GM19351 (cell line): ENCODE measurements around the gene SEC11A.

ENCODE experiments used
- ATAC-seq: cut with Tn5 transposase; IDR thresholded peaks from one replicate; pipeline ENCODE4 v1.9.1; 2021; ENCODE audit warnings: mild to moderate bottlenecking, moderate library complexity; ENCODE audit not compliant: unreplicated experiment

Gene SEC11A

DNA sequence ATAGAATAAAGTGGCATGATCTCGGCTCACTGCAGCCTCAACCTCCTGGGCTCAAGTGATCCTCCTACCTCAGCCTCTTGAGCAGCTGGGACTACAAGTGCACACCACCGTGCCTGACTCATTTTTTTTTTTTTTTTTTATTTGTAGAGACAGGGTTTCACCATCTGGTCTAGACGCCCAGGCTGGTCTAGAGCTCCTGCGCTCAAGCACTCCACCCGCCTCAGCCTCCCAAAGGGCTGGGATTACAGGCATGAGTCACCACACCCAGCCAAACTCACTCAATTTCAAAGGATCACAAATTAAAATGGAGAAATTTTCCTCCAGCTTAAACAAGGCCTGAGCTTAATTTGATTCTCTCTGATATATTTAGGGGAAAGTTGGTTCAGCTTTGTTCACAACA, 30.6 kb downstream of the SEC11A start:
- no peak for ATAC-seq

DNA sequence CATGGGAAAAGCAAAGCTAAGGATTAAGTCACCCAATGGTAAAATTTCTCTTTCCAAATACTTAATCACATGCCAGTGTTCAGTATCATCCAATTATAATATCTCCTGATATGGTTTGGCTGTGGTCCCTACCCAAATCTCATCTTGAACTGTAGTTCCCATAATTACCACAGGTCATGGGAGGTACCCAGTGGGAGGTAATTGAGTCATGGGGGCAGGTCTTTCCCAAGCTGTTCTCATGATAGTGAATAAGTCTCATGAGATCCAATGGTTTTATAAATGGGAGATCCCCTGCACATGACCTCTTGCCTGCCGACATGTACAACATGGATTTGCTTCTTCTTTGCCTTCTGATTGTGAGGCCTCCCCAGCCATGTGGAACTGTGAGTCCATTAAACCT, 31.8 kb downstream of the SEC11A start:
- ATAC-seq: no peak

DNA sequence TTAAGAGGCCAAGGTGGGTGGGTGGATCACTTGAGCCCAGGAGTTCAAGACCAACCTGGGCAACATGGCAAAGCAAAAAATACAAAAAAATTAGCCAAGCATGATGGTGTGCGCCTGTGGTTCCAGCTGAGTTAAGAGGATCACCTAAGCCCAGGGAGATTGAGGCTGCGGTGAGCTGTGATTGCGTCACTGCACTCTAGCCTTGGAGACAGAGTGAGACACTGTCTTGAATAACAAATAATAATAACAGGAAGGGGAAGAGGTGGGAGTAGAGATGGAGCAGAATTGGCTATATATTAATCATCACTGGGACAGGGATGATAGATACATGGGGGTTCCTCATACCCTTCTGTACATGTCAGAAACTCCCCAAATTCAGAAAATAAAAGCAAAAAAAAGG, 34.1 kb downstream of the SEC11A start:
- peak; percentile 69 for ATAC-seq

DNA sequence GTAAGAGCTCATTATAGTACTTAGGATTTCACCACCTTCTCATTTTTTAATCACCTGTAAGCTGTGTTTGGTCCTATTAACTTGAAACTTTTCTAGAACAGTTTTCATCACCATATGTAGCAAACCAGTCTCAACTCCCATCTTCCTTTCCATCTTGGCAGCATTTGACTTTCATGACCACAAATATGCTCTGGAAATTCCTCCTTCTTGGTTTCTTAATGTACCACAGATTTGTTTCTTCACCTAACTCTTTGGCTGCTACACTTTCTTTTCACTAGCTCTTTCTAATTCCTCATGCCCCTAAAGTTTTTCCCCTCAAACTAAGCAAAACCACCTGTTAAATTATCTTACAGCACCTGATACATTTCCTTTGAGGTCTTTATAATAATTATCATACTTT, 44.7 kb downstream of the SEC11A start:
- no peak for ATAC-seq

DNA sequence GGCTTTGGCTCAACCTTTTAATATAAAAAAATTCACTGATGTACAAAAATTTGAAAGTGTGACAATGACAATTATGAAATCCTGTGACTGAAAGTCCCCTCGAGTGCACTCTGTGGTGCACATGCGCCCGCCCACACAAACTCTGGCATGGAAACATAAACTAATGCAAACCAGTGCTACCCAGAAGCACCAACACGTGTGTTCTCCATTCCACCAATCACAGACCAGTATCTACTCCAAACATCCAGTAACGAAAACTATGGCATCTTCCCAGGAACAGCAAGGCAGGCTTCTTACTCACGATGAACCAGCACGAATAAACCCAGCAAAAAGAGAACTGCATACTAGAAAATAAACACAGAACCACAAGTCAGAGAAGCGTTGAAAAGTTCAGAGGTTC, 46.2 kb downstream of the SEC11A start:
- no peak for ATAC-seq

GRCh38 chr15:84668221-84668982, 47.5 kb downstream of the SEC11A start:
- ATAC-seq: no peak

DNA sequence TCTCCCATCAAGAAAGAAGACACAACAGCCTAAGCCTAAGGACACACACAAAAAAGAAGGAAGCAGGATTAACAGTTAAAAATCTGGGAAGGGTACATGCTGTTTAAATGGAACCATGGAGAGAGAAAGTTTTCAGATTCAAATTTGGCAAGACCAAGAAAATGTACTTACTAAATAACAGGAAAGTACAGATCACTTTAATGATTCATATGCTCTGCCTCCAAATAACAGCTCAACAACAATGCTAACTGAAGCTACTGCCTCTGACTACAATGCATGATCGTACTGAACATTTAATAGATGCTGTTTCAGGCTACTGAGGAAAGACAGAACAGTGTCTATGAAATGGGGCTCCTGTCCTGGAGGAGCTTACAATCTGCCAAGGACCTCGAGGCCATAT, 49.6 kb downstream of the SEC11A start:
- no peak for ATAC-seq

DNA sequence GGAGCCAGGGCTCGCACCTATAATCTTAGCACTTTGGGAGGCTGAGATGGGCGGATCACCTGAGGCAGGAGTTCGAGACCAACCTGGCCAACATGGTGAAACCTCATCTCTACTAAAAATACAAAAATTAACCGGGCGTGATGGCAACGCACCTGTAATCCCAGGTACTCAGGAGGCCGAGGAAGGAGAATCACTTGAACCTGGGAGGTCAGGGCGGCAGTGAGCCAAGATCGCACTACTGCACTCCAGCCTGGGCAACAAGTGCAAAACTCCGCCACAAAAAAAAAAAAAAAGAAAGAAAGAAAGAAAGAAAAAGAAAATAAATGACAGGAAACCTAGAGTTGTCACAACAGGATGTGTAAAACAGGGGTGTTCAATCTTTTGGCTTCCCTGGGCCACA, 54.9 kb downstream of the SEC11A start:
- no peak for ATAC-seq

- ATAC-seq: no peak
These were observed 55.8 kb downstream of the SEC11A start for GRCh38 chr15:84659904-84660781.

GRCh38 chr15:84658788-84659411, 57.0 kb downstream of the SEC11A start:
- no peak for ATAC-seq

GRCh38 chr15:84658080-84658787, 57.7 kb downstream of the SEC11A start, which contains the start of gene NMB:
TSS of gene NMB (minus strand) at chr15:84658199. CDS start at chr15:84658152, 47 bp downstream.
- peak; percentile 55 for ATAC-seq

DNA sequence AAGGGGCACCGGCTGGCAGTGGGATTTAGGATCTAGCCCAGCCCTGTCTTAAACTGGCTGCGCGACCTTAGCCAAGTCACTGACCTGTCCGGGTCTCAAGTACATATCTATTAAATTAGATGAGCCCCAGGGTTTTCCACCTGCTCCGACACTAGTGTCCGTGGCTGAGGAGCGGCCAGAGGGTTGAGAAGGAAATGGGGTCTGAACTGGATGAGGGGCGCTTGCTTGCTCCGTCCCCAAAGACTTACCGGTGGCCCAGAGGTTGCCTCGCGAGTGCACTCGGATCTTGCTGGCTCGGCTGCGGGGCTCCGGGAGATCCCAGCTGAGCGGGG, 58.2 kb downstream of the SEC11A start:
- peak; percentile 2 for ATAC-seq

DNA sequence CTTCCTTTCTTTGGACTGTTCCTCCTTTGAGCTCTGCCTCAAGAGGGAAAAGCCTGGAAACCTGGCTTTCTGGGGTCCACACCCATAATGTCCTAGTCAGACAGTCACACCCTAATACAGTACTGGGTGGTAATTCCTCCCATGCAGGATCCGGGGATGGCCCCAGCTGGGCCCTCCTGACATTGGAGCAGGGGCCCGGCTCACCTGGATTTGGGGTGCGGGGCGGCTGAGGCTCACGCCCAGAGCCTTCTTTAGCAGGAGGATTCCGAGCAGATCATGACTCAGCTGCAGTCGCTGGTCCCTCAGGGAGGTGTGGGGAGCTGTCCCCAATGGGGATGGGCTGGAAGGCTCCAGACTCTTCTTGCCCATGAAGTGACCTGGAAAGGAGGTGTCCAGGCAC, 59.0 kb downstream of the SEC11A start:
- ATAC-seq: no peak

- ATAC-seq: peak; percentile 34
These were observed 61.1 kb downstream of the SEC11A start for GRCh38 chr15:84654689-84655453.

DNA sequence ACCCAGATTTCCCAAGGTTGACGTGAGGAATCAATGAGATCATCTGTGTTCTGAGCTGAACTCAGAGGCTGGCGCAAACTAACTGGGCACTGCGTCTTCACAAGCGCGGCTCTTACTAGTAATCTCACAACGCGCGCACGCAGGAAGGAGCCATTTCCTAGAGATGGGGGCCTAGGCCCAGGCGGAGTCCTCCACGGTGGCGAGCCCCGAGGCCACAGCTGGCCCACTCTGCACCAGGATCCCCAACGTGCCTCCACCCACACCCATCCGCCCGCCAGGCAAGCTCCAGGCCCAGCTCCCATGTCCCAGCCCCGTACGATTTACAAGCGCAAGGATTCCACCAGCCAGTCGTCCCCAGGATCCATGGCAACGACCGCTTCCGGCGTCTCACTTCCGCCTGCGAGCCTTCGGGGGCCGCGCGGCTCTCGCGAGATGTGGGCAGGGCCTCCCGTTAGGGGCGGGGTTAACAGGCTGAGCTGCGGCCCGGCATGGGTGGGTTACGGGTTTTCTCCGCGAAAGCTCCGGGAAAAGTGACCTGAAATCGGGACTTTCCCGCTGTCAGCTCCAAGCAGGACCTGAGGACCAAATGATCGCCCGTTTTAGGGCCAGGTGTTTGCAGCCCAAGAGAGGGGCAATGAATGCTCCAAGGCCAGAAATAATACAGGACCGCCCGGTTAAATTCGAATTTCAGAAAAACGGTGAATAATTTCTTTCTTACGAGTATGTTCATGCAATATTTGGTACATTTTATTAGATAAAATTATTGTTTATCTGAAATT, 61.8 kb downstream of the SEC11A start, which contains the start of gene WDR73:
WDR73 (minus strand) TSS at position 374 of the 779 bp plus-strand sequence; CDS start at position 365, 9 bp downstream.
- peak; percentile 84 for ATAC-seq

DNA sequence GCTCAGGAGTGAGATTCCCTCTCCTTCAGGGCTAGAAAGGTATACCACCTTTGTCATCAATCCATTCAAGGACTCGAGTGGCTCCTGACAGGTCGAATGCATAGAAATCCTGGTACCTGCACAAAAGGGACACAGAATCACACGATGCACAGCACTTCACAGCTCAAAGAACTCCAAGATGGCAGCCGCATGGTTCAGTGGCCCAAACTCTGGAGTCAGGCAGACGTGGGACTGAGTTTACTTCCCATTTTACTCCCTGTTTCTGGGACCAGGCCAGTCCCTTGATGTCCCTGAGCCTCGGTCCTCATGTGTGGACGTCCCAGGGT, 62.4 kb downstream of the SEC11A start:
- no peak for ATAC-seq

DNA sequence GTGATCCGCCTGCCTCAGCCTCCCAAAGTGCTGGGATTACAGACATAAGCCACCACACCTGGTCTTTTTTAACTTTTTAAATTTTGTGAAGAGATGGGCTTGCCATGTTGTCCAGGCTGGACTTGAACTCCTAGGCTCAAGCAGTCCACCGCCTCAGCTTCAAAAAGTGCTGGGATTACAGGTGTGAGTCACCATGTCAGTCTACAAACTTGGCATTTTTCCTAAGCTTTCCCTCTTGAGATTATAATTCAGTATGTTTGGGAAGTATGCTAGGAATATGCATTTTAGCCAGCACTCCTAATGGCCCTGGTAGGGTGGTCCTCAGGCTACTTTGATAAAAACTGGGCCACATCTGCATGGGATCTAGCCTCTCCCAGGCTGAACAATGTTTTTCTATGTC, 66.2 kb downstream of the SEC11A start:
- ATAC-seq: no peak

DNA sequence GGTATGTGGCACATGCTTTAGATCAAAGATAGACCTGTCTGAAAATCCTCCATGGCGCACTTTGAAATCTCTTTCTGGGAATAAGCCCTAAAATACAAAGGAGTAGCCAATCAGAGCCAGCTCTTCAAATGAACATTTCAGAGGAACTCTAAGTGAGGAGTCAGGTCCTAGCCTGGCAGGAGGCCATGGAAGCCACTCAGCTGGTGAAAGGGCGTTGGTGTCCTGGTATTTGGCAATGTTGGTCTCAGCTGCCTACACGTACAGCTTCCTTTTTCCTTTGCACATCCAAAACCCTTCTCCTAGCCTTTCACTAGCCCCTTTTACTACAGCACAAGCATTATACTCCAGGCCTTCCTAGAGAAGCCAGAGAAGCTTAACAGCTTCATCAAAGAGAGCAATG, 67.4 kb downstream of the SEC11A start:
- no peak for ATAC-seq

- no peak for ATAC-seq
These were observed 68.2 kb downstream of the SEC11A start for GRCh38 chr15:84647726-84648125.

- no peak for ATAC-seq
These were observed 69.9 kb downstream of the SEC11A start for GRCh38 chr15:84645997-84646396.
